Activated CD4-positive, alpha-beta T cell treated with anti-CD3 and anti-CD28 coated beads for 24 hours (primary cell): ENCODE results near the gene SDC3.

ENCODE experiments used
- DNase-seq, 2 donors: peaks; one replicate each; pipeline ENCODE4 v3.0.0-alpha.2; 2020; ENCODE audit warnings: low read depth in 2 of 2

Gene SDC3

GRCh38 chr1:30888975-30889374, 19.6 kb downstream of the SDC3 start:
- no peak for DNase-seq

- DNase-seq: no peak
Measured at GRCh38 chr1:30888391-30888790, 20.2 kb downstream of the SDC3 start.

- no peak for DNase-seq
Measured at GRCh38 chr1:30887485-30888315, 20.9 kb downstream of the SDC3 start.

GRCh38 chr1:30886710-30887428, 21.7 kb downstream of the SDC3 start:
- no peak for DNase-seq

- no peak for DNase-seq
Measured at GRCh38 chr1:30885570-30886522, 22.7 kb downstream of the SDC3 start.

- DNase-seq: no peak
Measured at GRCh38 chr1:30884723-30885122, 23.8 kb downstream of the SDC3 start.

GRCh38 chr1:30883389-30884172, 25.0 kb downstream of the SDC3 start:
- DNase-seq: no peak

GRCh38 chr1:30882678-30883388, 25.7 kb downstream of the SDC3 start:
- no peak for DNase-seq

GRCh38 chr1:30881319-30882181, 27.0 kb downstream of the SDC3 start:
- no peak for DNase-seq

- no peak for DNase-seq
Measured at GRCh38 chr1:30880678-30881318, 27.8 kb downstream of the SDC3 start.

- DNase-seq: no peak
Measured at GRCh38 chr1:30879940-30880677, 28.4 kb downstream of the SDC3 start.

- DNase-seq: no peak
Measured at GRCh38 chr1:30879126-30879786, 29.3 kb downstream of the SDC3 start.

GRCh38 chr1:30878559-30878958, 30.0 kb downstream of the SDC3 start:
- DNase-seq: no peak

- no peak for DNase-seq
Measured at GRCh38 chr1:30878016-30878415, 30.5 kb downstream of the SDC3 start.

- no peak for DNase-seq
Measured at GRCh38 chr1:30877205-30877912, 31.2 kb downstream of the SDC3 start.

- DNase-seq: no peak
Measured at GRCh38 chr1:30876451-30877204, 31.9 kb downstream of the SDC3 start.
